ENCODE data around the gene DDHD1. TPM values are rescaled to one million over a fixed set of nuclear protein-coding genes. Genes with fewer than 3 reads are reported as not detected.

DDHD1 gene
- total RNA-seq, 1 experiment from 2014 or later = 10.6 TPM

GRCh38 chr14:53035336-53036210, 117.5 kb downstream of the DDHD1 start:
- intact Hi-C loops (cut with micrococcal nuclease; ENCODE audit: unreplicated experiment) (no loop called here), in situ Hi-C loops (cut with HindIII; ENCODE audit: low pct_unique_long_range_greater_than_20kb, low sequenced_read_pairs) (no loop called here)
- no peak for ATAC-seq
- Histone ChIP-seq H3K36me3 (ENCODE audit: control insufficient read depth, insufficient read depth, low read length) (no peaks in the 10 kb centered on the region), H3K27me3 (ENCODE audit: control insufficient read depth, insufficient read depth, low read length) (no peaks in the 10 kb centered on the region), H3K27ac (ENCODE audit: low read length) (no peak overlapping the region), H3K4me3 (ENCODE audit: low read depth in 2 of 2, low read length in 2 of 2) (no peak overlapping the region), H3K9me3 (ENCODE audit: control insufficient read depth, insufficient read depth, low read depth, low read length) (no peaks in the 10 kb centered on the region), H3K4me1 (ENCODE audit: control insufficient read depth, insufficient read depth, low read length) (no peaks in the 10 kb centered on the region)
- POLR2A ChIA-PET = no interaction called here
- BruUV-seq (replicated peaks) = no TSS peak
- TF ChIP-seq TCF7L2 (IDR thresholded peaks at IDR 0.05; ENCODE audit: low read depth, low read length) (no peak), SIN3A (IDR thresholded peaks at IDR 0.05; ENCODE audit: borderline replicate concordance, insufficient read depth, low read depth, low read length) (no peak), POLR2AphosphoS5 (IDR thresholded peaks at IDR 0.05; ENCODE audit: low read depth, low read length) (no peak), CTCF (IDR thresholded peaks at IDR 0.05) (no peak)
- TF ChIP-seq, protein P1, sequence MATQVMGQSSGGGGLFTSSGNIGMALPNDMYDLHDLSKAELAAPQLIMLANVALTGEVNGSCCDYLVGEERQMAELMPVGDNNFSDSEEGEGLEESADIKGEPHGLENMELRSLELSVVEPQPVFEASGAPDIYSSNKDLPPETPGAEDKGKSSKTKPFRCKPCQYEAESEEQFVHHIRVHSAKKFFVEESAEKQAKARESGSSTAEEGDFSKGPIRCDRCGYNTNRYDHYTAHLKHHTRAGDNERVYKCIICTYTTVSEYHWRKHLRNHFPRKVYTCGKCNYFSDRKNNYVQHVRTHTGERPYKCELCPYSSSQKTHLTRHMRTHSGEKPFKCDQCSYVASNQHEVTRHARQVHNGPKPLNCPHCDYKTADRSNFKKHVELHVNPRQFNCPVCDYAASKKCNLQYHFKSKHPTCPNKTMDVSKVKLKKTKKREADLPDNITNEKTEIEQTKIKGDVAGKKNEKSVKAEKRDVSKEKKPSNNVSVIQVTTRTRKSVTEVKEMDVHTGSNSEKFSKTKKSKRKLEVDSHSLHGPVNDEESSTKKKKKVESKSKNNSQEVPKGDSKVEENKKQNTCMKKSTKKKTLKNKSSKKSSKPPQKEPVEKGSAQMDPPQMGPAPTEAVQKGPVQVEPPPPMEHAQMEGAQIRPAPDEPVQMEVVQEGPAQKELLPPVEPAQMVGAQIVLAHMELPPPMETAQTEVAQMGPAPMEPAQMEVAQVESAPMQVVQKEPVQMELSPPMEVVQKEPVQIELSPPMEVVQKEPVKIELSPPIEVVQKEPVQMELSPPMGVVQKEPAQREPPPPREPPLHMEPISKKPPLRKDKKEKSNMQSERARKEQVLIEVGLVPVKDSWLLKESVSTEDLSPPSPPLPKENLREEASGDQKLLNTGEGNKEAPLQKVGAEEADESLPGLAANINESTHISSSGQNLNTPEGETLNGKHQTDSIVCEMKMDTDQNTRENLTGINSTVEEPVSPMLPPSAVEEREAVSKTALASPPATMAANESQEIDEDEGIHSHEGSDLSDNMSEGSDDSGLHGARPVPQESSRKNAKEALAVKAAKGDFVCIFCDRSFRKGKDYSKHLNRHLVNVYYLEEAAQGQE (IDR thresholded peaks at IDR 0.05; ENCODE audit: insufficient read depth in 1 of 2, low read depth in 2 of 2, low read length in 1 of 2) = no peak
- DNase-seq (ENCODE audit: low read depth, low spot score) = no peak
- CTCF ChIA-PET = no interaction called here

GRCh38 chr14:53034688-53035230, 118.4 kb downstream of the DDHD1 start:
- Histone ChIP-seq H3K27ac (ENCODE audit: low read length) (no peak overlapping the region), H3K27me3 (ENCODE audit: control insufficient read depth, insufficient read depth, low read length) (no peaks in the 10 kb centered on the region), H3K9me3 (ENCODE audit: control insufficient read depth, insufficient read depth, low read depth, low read length) (no peaks in the 10 kb centered on the region), H3K4me1 (ENCODE audit: control insufficient read depth, insufficient read depth, low read length) (no peaks in the 10 kb centered on the region), H3K36me3 (ENCODE audit: control insufficient read depth, insufficient read depth, low read length) (no peaks in the 10 kb centered on the region), H3K4me3 (ENCODE audit: low read depth in 2 of 2, low read length in 2 of 2) (no peak overlapping the region)
- no peak for ATAC-seq
- no peak for TF ChIP-seq SIN3A (IDR thresholded peaks at IDR 0.05; ENCODE audit: borderline replicate concordance, insufficient read depth, low read depth, low read length)
- TF ChIP-seq, protein P1 (IDR thresholded peaks at IDR 0.05; ENCODE audit: insufficient read depth in 1 of 2, low read depth in 2 of 2, low read length in 1 of 2) = no peak
- TF ChIP-seq CTCF (IDR thresholded peaks at IDR 0.05) = no peak
- TF ChIP-seq POLR2AphosphoS5 (IDR thresholded peaks at IDR 0.05; ENCODE audit: low read depth, low read length) = no peak
- no peak for TF ChIP-seq TCF7L2 (IDR thresholded peaks at IDR 0.05; ENCODE audit: low read depth, low read length)
- DNase-seq (ENCODE audit: low read depth, low spot score) = no peak
- intact Hi-C loops (cut with micrococcal nuclease; ENCODE audit: unreplicated experiment) (no loop called here), in situ Hi-C loops (cut with HindIII; ENCODE audit: low pct_unique_long_range_greater_than_20kb, low sequenced_read_pairs) (no loop called here)
- BruUV-seq (replicated peaks) = no TSS peak
- CTCF ChIA-PET = no interaction called here
- POLR2A ChIA-PET = no interaction called here
